K562 (cell line): Measurements from ENCODE around the gene RHEX. TPM values are rescaled to one million over a fixed set of nuclear protein-coding genes. Genes with fewer than 3 reads are reported as not detected.
"Not testable (repeated sequence)": the region's sequence is repeated elsewhere in the genome, so short reads cannot be mapped to it uniquely, and the experiment has no call there.

Experiments used
- ATAC-seq: fragments of 200-7000 bp; cut with Tn5 transposase; 3 replicates; pipeline ENCODE4 v1.9.1; 2020; ENCODE audit warnings: moderate library complexity
- BruUV-seq: library from RNA; stranded (reverse); fragments of 400-500 nt; replicated peaks from 2 replicates; lab custom pipeline; 2021; lab: Mats Ljungman, UMichigan
- CTCF ChIA-PET: fragments of 300-600 bp; formaldehyde crosslinking; extraction: SDS; loops from one replicate; lab custom pipeline; 2021; ENCODE audit warnings: low intra/inter-chr PET ratio; lab: Yijun Ruan, JAX
- POLR2A ChIA-PET: fragments of 300-600, 350-650 bp; sonication (Branson Sonifier 250); formaldehyde crosslinking; extraction: SDS; loops from one replicate; lab custom pipeline; 2021; ENCODE audit warnings: antibody characterized with exemption, inconsistent platforms; lab: Yijun Ruan, JAX
- DNase-seq, 4 experiments: peaks; one replicate each; pipeline versions ENCODE4 v3.0.0 to v3.0.0-alpha.2; 2011 to 2018; ENCODE audit warnings: low spot score in 3 of 4, mixed read lengths in 3 of 4; ENCODE audit errors: extremely low read depth in 1 of 4
- FAIRE-seq: peaks from 2 replicates; lab custom pipeline; 2011; peaks lifted over from hg19 to GRCh38; lab: Jason Lieb, UNC
- H2AFZ ChIP-seq: 2 replicates; pipeline ENCODE4 v1.6.0; 2011; ENCODE audit warnings: low read depth, low read length, control low read depth, inconsistent platforms
- H3K27ac ChIP-seq: fragments of 200-600 bp; 3 replicates; pipeline ENCODE4 v1.8.0; 2011; ENCODE audit warnings: low read depth, mild to moderate bottlenecking, control low read depth, inconsistent platforms, low read length, moderate library complexity, mixed read lengths; ENCODE audit errors: extremely low read depth
- H3K27me3 ChIP-seq, 2 experiments: fragments of 300-600 bp in 1 of 2; 2 replicates in 1 of 2; 3 replicates in 1 of 2; pipeline versions ENCODE4 v1.6.0 to v1.8.0; 2011; ENCODE audit warnings: inconsistent platforms in 2 of 2, low read length in 2 of 2, mild to moderate bottlenecking in 1 of 2, mixed read lengths in 1 of 2, moderate library complexity in 1 of 2; ENCODE audit not compliant: control insufficient read depth in 2 of 2, insufficient read depth in 2 of 2
- H3K36me3 ChIP-seq: fragments of 300-600 bp; 3 replicates; pipeline ENCODE4 v1.8.0; 2011; ENCODE audit warnings: mild to moderate bottlenecking, low read length, inconsistent platforms; ENCODE audit not compliant: control insufficient read depth, insufficient read depth
- H3K4me1 ChIP-seq, 2 experiments: fragments of 200-600 bp in 1 of 2; replicated peaks in 1 of 2; 2 replicates in 1 of 2; 3 replicates in 1 of 2; pipeline versions ENCODE4 v1.5.1 to v1.8.0; 2011; ENCODE audit warnings: inconsistent platforms in 2 of 2, low read length in 2 of 2, mild to moderate bottlenecking in 1 of 2, mixed read lengths in 1 of 2, moderate library complexity in 1 of 2; ENCODE audit not compliant: control insufficient read depth in 2 of 2, insufficient read depth in 2 of 2
- H3K4me2 ChIP-seq: 2 replicates; pipeline ENCODE4 v1.6.1; 2011; ENCODE audit warnings: low read length, control low read depth, inconsistent platforms, mixed read lengths; ENCODE audit not compliant: insufficient read depth
- H3K4me3 ChIP-seq: fragments of 200-600 bp; sonication (generic), shearing (Covaris generic); 2 replicates; pipeline ENCODE4 v1.5.1; 2016; ENCODE audit warnings: control low read depth, inconsistent platforms
- H3K79me2 ChIP-seq: fragments of 200-600 bp; 3 replicates; pipeline ENCODE4 v1.8.0; 2011; ENCODE audit warnings: low read length, inconsistent platforms; ENCODE audit not compliant: control insufficient read depth, insufficient read depth
- H3K9ac ChIP-seq, 2 experiments: 2 replicates each; pipeline versions ENCODE4 v1.6.0 to v1.6.1; 2011; ENCODE audit warnings: low read depth in 2 of 2, low read length in 2 of 2, control low read depth in 1 of 2, inconsistent platforms in 1 of 2, mild to moderate bottlenecking in 1 of 2, mixed read lengths in 1 of 2; ENCODE audit not compliant: insufficient read depth in 1 of 2
- H3K9me1 ChIP-seq: one replicate; pipeline ENCODE4 v1.6.0; 2011; ENCODE audit warnings: inconsistent platforms, mild to moderate bottlenecking, low read length, moderate library complexity; ENCODE audit not compliant: control insufficient read depth, insufficient read depth
- H3K9me3 ChIP-seq: replicated peaks from 2 replicates; pipeline ENCODE4 v1.5.1; 2011; ENCODE audit warnings: low read depth, low read length, inconsistent platforms; ENCODE audit not compliant: control insufficient read depth, insufficient read depth
- H4K20me1 ChIP-seq: replicated peaks from 2 replicates; pipeline ENCODE4 v1.6.1; 2011; ENCODE audit warnings: low read length, inconsistent platforms, mixed read lengths; ENCODE audit not compliant: control insufficient read depth, insufficient read depth
- RNF2 ChIP-seq: sonication (generic); IDR thresholded peaks from 2 replicates; pipeline ENCODE4 v1.6.1; 2016
- WGBS: fragments of 100-300 bp; shearing (Covaris generic); methylation state at CpG from one replicate; pipeline ENCODE4 v1.1.6; 2016; ENCODE audit warnings: low coverage, mixed read lengths; ENCODE audit not compliant: insufficient coverage; ENCODE audit errors: missing lambda C conversion rate; 5-methylcytosine and 5-hydroxymethylcytosine counted together
- in situ Hi-C: fragments of 300-500 bp; cut with MboI; formaldehyde crosslinking; loops from 4 replicates; pipeline ENCODE4 v1.15.0; 2018; ENCODE audit warnings: inconsistent platforms, mixed read lengths
- intact Hi-C: fragments of 100-400 bp; cut with micrococcal nuclease; formaldehyde crosslinking; loops from 2 replicates; pipeline ENCODE4 v1.14.2; 2022
- polyA plus RNA-seq, 8 experiments: library from polyadenylated mRNA; depleted of rRNA in 4 of 8; stranded (reverse) in 5 of 8; unstranded in 3 of 8; fragments of >200 nt; fragmentation: Nextera tagmentation in 2 of 8; fragmentation: Illumina TruSeq in 1 of 8; extraction: Ambion mirVana in 2 of 8; extraction: Trizol in 1 of 8; gene quantifications; 2 replicates each; pipeline versions ENCODE4 v1.2.1 to v1.2.3, GENCODE V29; 2011 to 2014; ENCODE audit warnings: inconsistent platforms in 1 of 8, missing spikeins in 1 of 8
- total RNA-seq, 7 experiments: library from RNA; depleted of rRNA in 6 of 7; stranded (reverse); fragments of >200 nt in 6 of 7; fragmentation: Illumina TruSeq in 2 of 7; extraction: Trizol in 2 of 7; gene quantifications; 2 replicates each; pipeline versions ENCODE4 v1.2.1 to v1.2.3, GENCODE V29; 2011 to 2021; ENCODE audit warnings: low replicate concordance in 1 of 7

Gene RHEX
- total and polyA plus RNA-seq, 9 of the 15 experiments (the other 6 are each of a cell fraction or from before 2014, with no cell fraction given): not detected

DNA sequence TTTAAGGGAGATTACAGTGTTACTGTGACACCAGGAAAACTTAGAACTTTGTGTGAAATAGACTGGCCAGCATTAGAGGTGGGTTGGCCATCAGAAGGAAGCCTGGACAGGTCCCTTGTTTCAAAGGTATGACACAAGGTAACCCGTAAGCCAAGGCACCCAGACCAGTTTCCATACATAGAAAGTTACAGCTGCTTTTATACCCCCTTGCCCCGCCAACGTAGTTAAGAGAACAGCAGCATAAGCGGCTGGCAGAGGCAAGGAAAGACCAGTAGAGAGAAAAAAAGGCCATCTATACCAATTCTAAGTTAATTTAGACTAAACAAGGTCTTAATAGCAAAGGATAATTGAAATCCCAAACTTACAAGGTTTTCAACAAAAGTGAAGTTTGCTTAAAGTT, 643 bp downstream of the RHEX start:
- H3K9ac ChIP-seq, intact Hi-C loops, CTCF ChIA-PET, H3K9me3 ChIP-seq, DNase-seq, in situ Hi-C loops, ATAC-seq, H3K4me3 ChIP-seq, H3K36me3 ChIP-seq, POLR2A ChIA-PET, H3K4me1 ChIP-seq, H3K9me1 ChIP-seq, H3K4me2 ChIP-seq, H2AFZ ChIP-seq, H3K27ac ChIP-seq, FAIRE-seq, H3K79me2 ChIP-seq, H4K20me1 ChIP-seq, BruUV-seq: not testable (repeated sequence)
- peaks cover 31 to 45% of the 10 kb centered on the region in 2 experiments for H3K27me3 ChIP-seq
- WGBS: 3% methylated on average over 4 of the region's 4 CpGs

- intact Hi-C loops, H4K20me1 ChIP-seq, H3K36me3 ChIP-seq, H3K4me1 ChIP-seq, H3K79me2 ChIP-seq, H3K4me3 ChIP-seq, H3K9ac ChIP-seq, BruUV-seq, ATAC-seq, H3K9me3 ChIP-seq, CTCF ChIA-PET, in situ Hi-C loops: not testable (repeated sequence)
- 15% methylated on average over 12 of the region's 12 CpGs for WGBS
- POLR2A ChIA-PET: interaction anchor here (0.6 to 1.3 kb wide), 3 partner anchors 9 to 707 kb away, joined by 3 to 6 read pairs (median 3); no protein-coding TSS in a partner anchor
- peaks cover 34 to 55% of the 10 kb centered on the region in 2 experiments; a peak in 4 of 5 replicates for H3K27me3 ChIP-seq
- TF ChIP-seq RNF2: 0 out of 2 replicates have a peak, but pooled peaks have one; percentile 32
- TF ChIP-seq, all 486 proteins: peak for 1; not testable (repeated sequence) for 485
- FAIRE-seq, H3K27ac ChIP-seq, H3K9me1 ChIP-seq, H3K4me2 ChIP-seq, DNase-seq, H2AFZ ChIP-seq: not testable (repeated sequence)
Observed at GRCh38 chr1:206055069-206055625, 2.2 kb downstream of the RHEX start.

GRCh38 chr1:206055639-206056323, 2.8 kb downstream of the RHEX start:
- H4K20me1 ChIP-seq, H3K79me2 ChIP-seq, ATAC-seq, DNase-seq, H3K4me2 ChIP-seq, CTCF ChIA-PET, intact Hi-C loops, H3K4me3 ChIP-seq, H3K9ac ChIP-seq, H3K9me1 ChIP-seq, FAIRE-seq, H3K27ac ChIP-seq, H2AFZ ChIP-seq, in situ Hi-C loops, H3K4me1 ChIP-seq, H3K36me3 ChIP-seq, BruUV-seq, H3K9me3 ChIP-seq: not testable (repeated sequence)
- WGBS: 5% methylated on average over 8 of the region's 8 CpGs
- H3K27me3 ChIP-seq: peaks cover 35 to 58% of the 10 kb centered on the region in 2 experiments; a peak in 4 of 5 replicates
- POLR2A ChIA-PET: interaction anchor here (0.6 to 1.3 kb wide), 6 partner anchors 10 to 707 kb away, joined by 3 to 6 read pairs (median 3); no protein-coding TSS in a partner anchor
